Natural killer cell (primary cell): Measurements from ENCODE around the gene MYH14. TPM values are rescaled to one million over a fixed set of nuclear protein-coding genes. Genes with fewer than 3 reads are reported as not detected.

Source experiments
- ATAC-seq, 3 donors: fragments of 150-1000 bp in 2 of 3; fragments of 200-7000 bp in 1 of 3; cut with Tn5 transposase; 1 replicate in 1 of 3; 2 replicates in 2 of 3; pipeline ENCODE4 v1.10.0; 2021; ENCODE audit warnings: mild to moderate bottlenecking in 2 of 3, moderate library complexity in 2 of 3
- DNase-seq, 2 donors: peaks; one replicate each; pipeline versions ENCODE4 v3.0.0 to v3.0.0-alpha.2; 2013 to 2021; ENCODE audit warnings: mixed read lengths in 1 of 2
- H3K27ac ChIP-seq: one replicate; pipeline ENCODE4 v1.5.1; 2013; ENCODE audit warnings: mild to moderate bottlenecking, low read length
- H3K27me3 ChIP-seq: one replicate; pipeline ENCODE4 v1.6.1; 2013; ENCODE audit warnings: low read length; ENCODE audit not compliant: control insufficient read depth, insufficient read depth
- H3K36me3 ChIP-seq: one replicate; pipeline ENCODE4 v1.6.1; 2013; ENCODE audit warnings: low read length; ENCODE audit not compliant: control insufficient read depth, insufficient read depth
- H3K4me1 ChIP-seq: one replicate; pipeline ENCODE4 v1.6.1; 2013; ENCODE audit warnings: low read length; ENCODE audit not compliant: control insufficient read depth, insufficient read depth
- H3K4me3 ChIP-seq: one replicate; pipeline ENCODE4 v1.5.1; 2013; ENCODE audit warnings: low read length
- H3K9me3 ChIP-seq: one replicate; pipeline ENCODE4 v1.6.1; 2013; ENCODE audit warnings: low read length; ENCODE audit not compliant: control insufficient read depth, insufficient read depth
- H3K27ac Mint-ChIP-seq, 2 donors: one replicate each; pipeline ENCODE4 v1.8.0; 2022; ENCODE audit warnings: mild to moderate bottlenecking in 2 of 2, mixed read lengths in 2 of 2, moderate library complexity in 1 of 2
- H3K27me3 Mint-ChIP-seq, 2 donors: one replicate each; pipeline ENCODE4 v1.8.0; 2022; ENCODE audit warnings: low read depth in 2 of 2, mixed read lengths in 2 of 2
- H3K36me3 Mint-ChIP-seq: one replicate; pipeline ENCODE4 v1.8.0; 2022; ENCODE audit warnings: mixed read lengths
- H3K4me1 Mint-ChIP-seq, 2 donors: one replicate each; pipeline ENCODE4 v1.8.0; 2022; ENCODE audit warnings: mixed read lengths in 2 of 2
- H3K4me3 Mint-ChIP-seq: one replicate; pipeline ENCODE4 v1.8.0; 2022; ENCODE audit warnings: mild to moderate bottlenecking, moderate library complexity, mixed read lengths
- H3K9me3 Mint-ChIP-seq, 2 donors: one replicate each; pipeline ENCODE4 v1.8.0; 2022; ENCODE audit warnings: mixed read lengths in 2 of 2
- WGBS: methylation state at CpG from one replicate; pipeline ENCODE4 v1.1.7; 2013; ENCODE audit warnings: missing lambda C conversion rate; ENCODE audit not compliant: insufficient coverage; 5-methylcytosine and 5-hydroxymethylcytosine counted together
- intact Hi-C: fragments of 100-400 bp; cut with micrococcal nuclease; formaldehyde crosslinking; loops from one replicate; pipeline ENCODE4 v1.14.2; 2022
- total RNA-seq, 4 donors: library from RNA; stranded (reverse); fragments of 120-200 nt in 1 of 4; gene quantifications; one replicate each; pipeline versions ENCODE4 v1.2.3 to v1.2.4, GENCODE V29; 2013 to 2022
- TF ChIP-seq, protein P1 (sequence below): fragments of 200-600 bp; IDR thresholded peaks from one replicate; pipeline ENCODE4 v1.8.0; 2022; ENCODE audit warnings: antibody characterized with exemption

The MYH14 gene
- total RNA-seq, 3 donors from 2014 or later (not counting 1 experiment from before 2014, with no cell fraction given), result not detected

DNA sequence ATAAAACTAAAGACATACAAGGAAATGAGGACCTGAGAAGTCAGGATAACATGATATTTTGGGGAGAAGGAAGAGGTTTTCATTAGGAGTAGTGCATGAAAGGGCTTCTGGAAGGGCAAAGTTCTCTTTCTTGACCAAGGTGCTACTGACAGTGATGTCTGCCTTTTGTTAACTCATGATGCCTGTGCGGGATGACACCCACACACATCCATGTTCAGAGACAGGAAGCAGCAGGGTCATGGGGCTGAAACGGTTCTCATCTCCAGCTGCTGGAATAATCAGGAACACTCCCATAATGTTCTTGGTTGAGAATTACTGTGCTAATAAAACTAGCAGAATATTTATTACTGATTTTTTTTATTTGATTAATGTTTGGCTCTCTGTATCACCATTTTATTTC, 96.6 kb downstream of the MYH14 start:
- ATAC-seq, result no peak
- Histone ChIP-seq H3K4me1 (no peaks in the 10 kb centered on the region), H3K9me3 (no peaks in the 10 kb centered on the region), H3K27me3 (no peaks in the 10 kb centered on the region), H3K36me3 (no peaks in the 10 kb centered on the region), H3K4me3 (no peak overlapping the region), H3K27ac (no peak overlapping the region)
- no peak for DNase-seq
- Mint-ChIP-seq H3K9me3 (no peaks in the 10 kb centered on the region), H3K27ac (no peak overlapping the region), H3K27me3 (peaks cover 11 to 21% of the 10 kb centered on the region in 2 donors), H3K36me3 (no peaks in the 10 kb centered on the region), H3K4me3 (no peak overlapping the region), H3K4me1 (no peaks in the 10 kb centered on the region)
- WGBS, result 83% methylated on average over 1 of the region's 2 CpGs
- intact Hi-C loops, result no loop called here
- TF ChIP-seq, protein P1, sequence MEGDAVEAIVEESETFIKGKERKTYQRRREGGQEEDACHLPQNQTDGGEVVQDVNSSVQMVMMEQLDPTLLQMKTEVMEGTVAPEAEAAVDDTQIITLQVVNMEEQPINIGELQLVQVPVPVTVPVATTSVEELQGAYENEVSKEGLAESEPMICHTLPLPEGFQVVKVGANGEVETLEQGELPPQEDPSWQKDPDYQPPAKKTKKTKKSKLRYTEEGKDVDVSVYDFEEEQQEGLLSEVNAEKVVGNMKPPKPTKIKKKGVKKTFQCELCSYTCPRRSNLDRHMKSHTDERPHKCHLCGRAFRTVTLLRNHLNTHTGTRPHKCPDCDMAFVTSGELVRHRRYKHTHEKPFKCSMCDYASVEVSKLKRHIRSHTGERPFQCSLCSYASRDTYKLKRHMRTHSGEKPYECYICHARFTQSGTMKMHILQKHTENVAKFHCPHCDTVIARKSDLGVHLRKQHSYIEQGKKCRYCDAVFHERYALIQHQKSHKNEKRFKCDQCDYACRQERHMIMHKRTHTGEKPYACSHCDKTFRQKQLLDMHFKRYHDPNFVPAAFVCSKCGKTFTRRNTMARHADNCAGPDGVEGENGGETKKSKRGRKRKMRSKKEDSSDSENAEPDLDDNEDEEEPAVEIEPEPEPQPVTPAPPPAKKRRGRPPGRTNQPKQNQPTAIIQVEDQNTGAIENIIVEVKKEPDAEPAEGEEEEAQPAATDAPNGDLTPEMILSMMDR, result no peak

DNA sequence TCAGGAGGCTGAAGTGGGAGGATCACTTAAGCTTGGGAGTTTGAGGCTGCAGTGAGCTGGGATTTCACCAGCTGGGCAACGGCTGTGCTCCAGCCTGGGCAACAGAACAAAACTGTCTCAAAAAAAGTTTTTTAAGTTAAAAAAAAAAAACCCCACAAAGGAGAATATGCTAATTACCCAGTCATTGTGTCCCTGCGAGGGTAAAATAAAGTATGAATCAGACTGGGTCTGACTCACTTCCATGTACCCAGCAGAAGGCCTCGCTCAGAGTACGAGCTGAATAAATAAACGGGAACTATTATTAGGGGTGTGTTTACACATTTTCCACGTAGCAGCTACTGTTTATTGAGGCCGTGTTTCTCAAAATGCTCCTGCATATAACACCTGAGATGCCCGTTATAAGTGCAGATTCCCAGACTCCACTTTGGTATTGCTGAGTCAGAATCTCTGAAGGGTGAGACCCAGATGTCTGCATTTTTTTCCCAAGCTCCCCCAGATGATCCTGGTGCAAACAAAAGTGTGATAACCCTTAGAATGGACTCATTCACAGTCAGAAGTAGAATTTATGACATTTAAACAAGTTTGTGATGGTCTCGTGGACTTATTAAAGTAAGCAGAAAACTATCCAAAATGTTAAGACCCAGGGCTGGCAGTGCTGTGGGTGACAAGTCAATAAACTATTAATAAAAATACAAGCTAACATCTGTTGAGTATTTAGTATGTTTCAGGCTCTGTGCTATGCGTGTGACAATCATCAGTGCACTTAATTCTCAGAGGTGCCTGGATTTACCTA, 97.6 kb downstream of the MYH14 start:
- peaks cover 13 to 21% of the 10 kb centered on the region in 2 donors for H3K27me3 Mint-ChIP-seq
- Histone ChIP-seq H3K27ac (no peak overlapping the region), H3K4me1 (no peaks in the 10 kb centered on the region), H3K9me3 (no peaks in the 10 kb centered on the region), H3K27me3 (no peaks in the 10 kb centered on the region), H3K4me3 (no peak overlapping the region), H3K36me3 (no peaks in the 10 kb centered on the region)
- no peaks in the 10 kb centered on the region for H3K9me3 Mint-ChIP-seq
- TF ChIP-seq, protein P1, result no peak
- DNase-seq, result no peak
- no peak overlapping the region for H3K27ac Mint-ChIP-seq
- H3K36me3 Mint-ChIP-seq, result no peaks in the 10 kb centered on the region
- 67% methylated on average over 9 of the region's 10 CpGs for WGBS
- H3K4me3 Mint-ChIP-seq, result no peak overlapping the region
- H3K4me1 Mint-ChIP-seq, result no peaks in the 10 kb centered on the region
- no peak for ATAC-seq
- intact Hi-C loops, result no loop called here

DNA sequence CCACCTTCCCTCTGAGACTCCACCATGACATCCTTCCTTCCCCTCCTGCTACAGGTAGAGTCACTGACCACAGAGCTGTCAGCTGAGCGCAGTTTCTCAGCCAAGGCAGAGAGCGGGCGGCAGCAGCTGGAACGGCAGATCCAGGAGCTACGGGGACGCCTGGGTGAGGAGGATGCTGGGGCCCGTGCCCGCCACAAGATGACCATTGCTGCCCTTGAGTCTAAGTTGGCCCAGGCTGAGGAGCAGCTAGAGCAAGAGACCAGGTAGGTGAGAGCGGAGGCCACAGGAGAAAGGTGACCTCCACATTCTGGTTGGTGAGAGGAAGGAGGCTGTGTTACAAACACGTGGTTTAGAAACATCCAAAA, 98.2 kb downstream of the MYH14 start:
- no peak overlapping the region for H3K27ac Mint-ChIP-seq
- no peak for ATAC-seq

More for the DNA sequence above, 98.2 kb downstream of the MYH14 start:
- DNase-seq, result no peak
- Mint-ChIP-seq H3K4me3 (no peak overlapping the region), H3K27me3 (peaks cover 17 to 26% of the 10 kb centered on the region in 2 donors), H3K4me1 (no peaks in the 10 kb centered on the region), H3K36me3 (no peaks in the 10 kb centered on the region), H3K9me3 (no peaks in the 10 kb centered on the region)
- H3K4me1 ChIP-seq, result no peaks in the 10 kb centered on the region
- intact Hi-C loops, result no loop called here
- H3K9me3 ChIP-seq, result no peaks in the 10 kb centered on the region
- TF ChIP-seq, protein P1, result no peak
- H3K36me3 ChIP-seq, result no peaks in the 10 kb centered on the region
- no peak overlapping the region for H3K27ac ChIP-seq
- no peak overlapping the region for H3K4me3 ChIP-seq
- no peaks in the 10 kb centered on the region for H3K27me3 ChIP-seq
- 80% methylated on average over 10 of the region's 10 CpGs for WGBS
